Prostate gland (tissue), 2 donors: Measurements from ENCODE around the gene DHX35.

Source experiments
- CTCF ChIP-seq, 4 experiments: fragments of 200-600 bp in 2 of 4; fragments of 450-650 bp in 2 of 4; sonication (generic) in 2 of 4; IDR thresholded peaks; 1 replicate in 3 of 4; 2 replicates in 1 of 4; pipeline ENCODE4 v1.5.1; 2016 to 2019; ENCODE audit warnings: antibody characterized with exemption in 4 of 4, mild to moderate bottlenecking in 2 of 4, moderate library complexity in 2 of 4
- POLR2A ChIP-seq: fragments of 450-650 bp; IDR thresholded peaks from one replicate; pipeline ENCODE4 v1.6.1; 2016; ENCODE audit warnings: antibody characterized with exemption, mild to moderate bottlenecking
- POLR2AphosphoS5 ChIP-seq: sonication (generic); formaldehyde crosslinking; IDR thresholded peaks from one replicate; pipeline ENCODE4 v1.6.1; 2017; ENCODE audit warnings: antibody characterized with exemption

GRCh38 chr20:38979842-38980241 lies 17.7 kb downstream of the DHX35 start:
- TF ChIP-seq CTCF (IDR thresholded peaks at IDR 0.05) (no peak), POLR2A (no peak), POLR2AphosphoS5 (no peak)
